Right cardiac atrium (tissue), 5 donors: Measurements from ENCODE around the gene CD244. TPM values are rescaled to one million over a fixed set of nuclear protein-coding genes. Genes with fewer than 3 reads are reported as not detected.
"Not testable (repeated sequence)": the region's sequence is repeated elsewhere in the genome, so short reads cannot be mapped to it uniquely, and the experiment has no call there.

Experiments used
- ATAC-seq, 2 donors: fragments of 200-7000 bp; cut with Tn5 transposase; one replicate each; pipeline versions ENCODE4 v1.8.0 to v1.9.1; 2020; ENCODE audit warnings: moderate library complexity in 2 of 2, mild to moderate bottlenecking in 1 of 2
- DNase-seq, 3 donors: peaks; one replicate each; pipeline ENCODE4 v3.0.0-alpha.2; 2020
- H3K27ac ChIP-seq: one replicate; pipeline ENCODE4 v1.5.1; 2013; ENCODE audit warnings: mild to moderate bottlenecking, low read length, control low read depth, moderate library complexity
- H3K27me3 ChIP-seq: one replicate; pipeline ENCODE4 v1.6.1; 2013; ENCODE audit not compliant: control insufficient read depth, insufficient read depth
- H3K4me1 ChIP-seq: one replicate; pipeline ENCODE4 v1.6.1; 2013; ENCODE audit warnings: low read length; ENCODE audit not compliant: control insufficient read depth, insufficient read depth
- H3K4me3 ChIP-seq: one replicate; pipeline ENCODE4 v1.5.1; 2013; ENCODE audit warnings: low read length, control low read depth
- H3K9me3 ChIP-seq: one replicate; pipeline ENCODE4 v1.6.1; 2013; ENCODE audit warnings: low read length; ENCODE audit not compliant: control insufficient read depth
- WGBS: extraction: QIAGEN DNeasy Blood & Tissue Kit; methylation state at CpG from one replicate; pipeline ENCODE4 v1.1.7; 2013; 5-methylcytosine and 5-hydroxymethylcytosine counted together
- intact Hi-C, 4 donors: fragments of 100-400 bp; cut with DNase I; formaldehyde crosslinking; loops; one replicate each; pipeline versions ENCODE4 v1.11.0 to v1.14.0; 2022 to 2023
- long read RNA-seq, 4 donors: library from polyadenylated mRNA; unstranded; transcript quantifications; one replicate each; pipeline ENCODE4 v2.0.0, GENCODE V29; 2020 to 2021
- polyA plus RNA-seq: library from polyadenylated mRNA; stranded (reverse); fragments of 200-250 nt; gene quantifications from one replicate; pipeline ENCODE4 v1.2.3, GENCODE V29; 2013
- total RNA-seq, 4 donors: library from RNA; stranded (reverse); fragmentation: NEBNext Ultra II Directional; extraction: Animal tissue kit (Norgen Biotek cat#: 25700); gene quantifications; one replicate each; pipeline ENCODE4 v1.2.1, GENCODE V29; 2021
- donor health status: healthy with polysubstance abuse.
- donor health status: DM: no; HTN: yes; CAD: no.
- donor health status: DM: no; HTN: no; CAD: no.
- donor health status: DM: no; HTN: yes; CAD: no; lungs with severe emphysema.
- donor health status: DM: yes; HTN: yes; CAD: no.

Gene CD244, protein sequence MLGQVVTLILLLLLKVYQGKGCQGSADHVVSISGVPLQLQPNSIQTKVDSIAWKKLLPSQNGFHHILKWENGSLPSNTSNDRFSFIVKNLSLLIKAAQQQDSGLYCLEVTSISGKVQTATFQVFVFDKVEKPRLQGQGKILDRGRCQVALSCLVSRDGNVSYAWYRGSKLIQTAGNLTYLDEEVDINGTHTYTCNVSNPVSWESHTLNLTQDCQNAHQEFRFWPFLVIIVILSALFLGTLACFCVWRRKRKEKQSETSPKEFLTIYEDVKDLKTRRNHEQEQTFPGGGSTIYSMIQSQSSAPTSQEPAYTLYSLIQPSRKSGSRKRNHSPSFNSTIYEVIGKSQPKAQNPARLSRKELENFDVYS
- total RNA-seq (1 to 10 TPM in 2 of 4 donors, under 1 TPM in 2; 0.51 to 2.3 (median 0.86) TPM), polyA plus RNA-seq (0.29 TPM)
- long read RNA-seq, donor 1, partial matches to known transcripts = 0 of 3 reads
- long read RNA-seq, donor 1, other reads (novel, unspliced or antisense) = 1 of 3 reads
- long read RNA-seq, donor 2, partial matches to known transcripts = 0 of 2 reads
- long read RNA-seq, donor 2, other reads (novel, unspliced or antisense) = 1 of 2 reads
- long read RNA-seq, donor 3, partial matches to known transcripts = 0 of 1 reads
- long read RNA-seq, donor 3, other reads (novel, unspliced or antisense) = 0 of 1 reads
- long read RNA-seq, donor 4 = 0 reads

DNA sequence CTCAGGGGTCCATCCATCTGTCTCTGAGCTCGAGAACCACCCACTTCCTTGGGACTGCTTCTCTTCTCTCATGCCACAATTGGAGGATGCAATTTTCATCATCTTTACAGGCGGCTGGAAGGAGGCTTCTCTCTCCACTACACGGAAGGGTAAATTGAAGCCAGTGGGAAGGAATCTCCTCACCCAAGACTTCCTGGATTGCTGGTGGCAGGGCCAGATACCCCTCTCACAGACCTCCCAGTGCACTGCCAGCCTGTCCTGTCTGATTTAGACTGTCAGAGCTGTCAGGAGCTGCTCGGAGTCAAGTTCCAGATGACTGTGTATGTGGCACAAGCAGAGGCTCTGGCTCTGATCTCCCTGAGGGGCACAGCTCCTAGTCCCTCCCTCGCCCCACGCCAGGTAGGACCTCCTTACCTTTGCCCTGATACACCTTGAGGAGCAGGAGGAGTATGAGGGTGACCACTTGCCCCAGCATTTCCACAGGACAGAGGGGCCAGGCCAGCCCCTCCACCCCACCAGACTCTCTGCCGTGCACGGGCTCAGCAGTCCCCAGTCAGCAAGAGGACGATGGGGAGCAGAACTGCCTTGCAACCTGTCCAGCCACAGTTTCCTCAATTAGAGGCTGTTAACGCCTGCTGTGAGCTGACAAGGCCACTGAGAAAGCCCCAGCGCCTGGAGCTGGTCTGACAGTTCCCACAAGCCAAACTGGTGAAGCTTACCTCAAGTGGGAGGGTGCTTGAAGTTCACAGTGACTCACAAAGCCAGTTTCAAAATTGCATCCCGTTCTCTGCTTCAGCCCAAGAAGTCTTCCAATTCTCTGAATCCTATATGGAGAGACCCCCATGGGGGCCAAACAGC, at the start of gene CD244:
Gene CD244 (minus strand): TSS at position 685 of the 858 bp plus-strand sequence. CDS start 210 bp downstream, at position 475.
- H3K4me3 ChIP-seq = no peak within 1 kb of the TSS

GRCh38 chr1:160911925-160912324, 49.2 kb upstream of the CD244 start:
- H3K27ac ChIP-seq = no peak overlapping the region
- no peaks in the 10 kb centered on the region for H3K9me3 ChIP-seq
- peak; percentile 27 to 69 for ATAC-seq
- intact Hi-C loops = no loop called here
- H3K4me3 ChIP-seq = no peak overlapping the region
- no peaks in the 10 kb centered on the region for H3K4me1 ChIP-seq
- no peak for DNase-seq
- H3K27me3 ChIP-seq = no peaks in the 10 kb centered on the region
- WGBS = 37% methylated on average over 2 of the region's 2 CpGs

More for the DNA sequence above, at the start of gene CD244:
- Histone ChIP-seq H3K9me3 (no peaks in the 10 kb centered on the region), H3K27ac (no peak within 1 kb of the TSS), H3K27me3 (no peaks in the 10 kb centered on the region), H3K4me1 (peaks cover 3% of the 10 kb centered on the region)
- peak; percentile 61 to 69 for ATAC-seq
- intact Hi-C loops = no loop called here
- 33% methylated on average over 12 of the region's 12 CpGs for WGBS
- DNase-seq = peak; percentile 22 to 78 (median 63)

DNA sequence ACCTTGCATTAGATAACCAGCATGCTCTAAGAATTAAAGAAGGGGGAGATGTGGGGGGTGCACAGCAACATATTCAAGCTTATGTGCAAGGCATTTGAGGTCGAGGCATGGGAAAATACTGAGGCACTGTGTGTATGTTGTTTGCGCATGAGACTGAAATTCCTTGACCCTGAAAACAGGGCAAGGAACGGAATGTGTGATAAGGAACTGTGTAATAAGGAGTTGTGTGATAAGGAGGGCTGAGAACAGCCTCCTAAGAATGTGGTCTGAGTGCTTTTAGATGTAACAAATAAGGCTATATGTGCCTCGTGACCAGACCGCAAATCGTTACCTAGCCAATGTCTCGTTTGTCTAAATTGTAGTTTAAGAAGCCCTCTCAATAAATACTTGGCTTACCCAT, 48.8 kb upstream of the CD244 start:
- ATAC-seq (peak; percentile 86 to 87), DNase-seq (no peak)
- H3K4me3 ChIP-seq = no peak overlapping the region
- H3K27me3 ChIP-seq = no peaks in the 10 kb centered on the region
- H3K27ac ChIP-seq = peak overlapping the region; percentile 3
- H3K9me3 ChIP-seq = no peaks in the 10 kb centered on the region
- intact Hi-C loops = no loop called here
- 19% methylated on average over 7 of the region's 7 CpGs for WGBS
- no peaks in the 10 kb centered on the region for H3K4me1 ChIP-seq

DNA sequence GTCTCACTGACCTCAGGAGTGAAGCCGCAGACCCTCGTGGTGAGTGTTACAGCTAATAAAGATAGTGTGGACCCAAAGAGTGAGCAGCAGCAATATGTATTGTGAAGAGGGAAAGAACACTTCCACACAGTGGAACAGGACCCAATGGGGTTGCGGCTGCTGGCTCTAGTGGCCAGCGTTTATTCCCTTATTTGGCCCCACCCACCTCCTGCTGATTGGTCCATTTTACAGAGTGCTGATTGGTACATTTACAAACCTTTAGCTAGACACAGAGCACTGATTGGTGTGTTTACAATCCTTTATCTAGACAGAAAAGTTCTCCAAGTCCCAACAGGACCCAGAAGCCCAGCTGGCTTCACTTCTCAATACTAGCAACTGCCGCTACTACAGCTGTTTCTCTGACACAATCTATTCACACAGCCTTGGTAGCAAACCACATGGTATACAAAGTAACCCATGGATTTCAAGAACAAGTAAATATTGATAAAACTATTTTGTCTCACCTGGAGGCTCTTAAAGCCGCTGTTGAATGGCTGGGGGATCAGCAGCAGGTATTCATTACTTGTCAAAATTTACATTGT, 47.6 kb upstream of the CD244 start:
- Histone ChIP-seq H3K4me3 (no peak overlapping the region), H3K9me3 (no peaks in the 10 kb centered on the region), H3K4me1 (peaks cover under 1% of the 10 kb centered on the region), H3K27ac (no peak overlapping the region), H3K27me3 (no peaks in the 10 kb centered on the region)
- intact Hi-C loops = no loop called here
- no peak for DNase-seq
- whole genome bisulfite sequencing = 73% methylated on average over 6 of the region's 6 CpGs
- no peak for ATAC-seq

DNA sequence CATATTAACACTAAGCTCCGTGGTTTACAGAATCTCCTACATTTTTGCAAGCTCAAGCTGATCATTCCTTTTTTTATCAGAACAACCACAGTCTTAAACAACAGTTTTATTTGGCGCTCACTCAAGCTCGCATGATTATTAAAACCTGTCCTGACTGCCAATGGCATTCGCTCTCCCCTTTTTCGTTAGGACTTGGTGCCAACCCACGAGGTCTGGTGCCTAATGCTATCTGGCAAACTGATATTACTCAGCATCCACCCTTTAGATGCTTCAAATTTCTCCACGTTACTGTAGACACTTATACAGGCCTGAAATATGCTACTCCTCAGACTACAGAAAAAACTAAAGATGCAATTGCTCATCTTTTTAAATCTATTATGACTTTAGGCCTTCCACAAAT, 45.3 kb upstream of the CD244 start:
- intact Hi-C loops = no loop called here
- WGBS = 23% methylated on average over 7 of the region's 7 CpGs
- peak; percentile 42 to 81 (median 72) for DNase-seq
- Histone ChIP-seq H3K27me3 (no peaks in the 10 kb centered on the region), H3K4me1 (peaks cover 4% of the 10 kb centered on the region), H3K27ac (no peak overlapping the region), H3K4me3 (no peak overlapping the region), H3K9me3 (no peaks in the 10 kb centered on the region)
- ATAC-seq = peak; percentile 52 to 64

DNA sequence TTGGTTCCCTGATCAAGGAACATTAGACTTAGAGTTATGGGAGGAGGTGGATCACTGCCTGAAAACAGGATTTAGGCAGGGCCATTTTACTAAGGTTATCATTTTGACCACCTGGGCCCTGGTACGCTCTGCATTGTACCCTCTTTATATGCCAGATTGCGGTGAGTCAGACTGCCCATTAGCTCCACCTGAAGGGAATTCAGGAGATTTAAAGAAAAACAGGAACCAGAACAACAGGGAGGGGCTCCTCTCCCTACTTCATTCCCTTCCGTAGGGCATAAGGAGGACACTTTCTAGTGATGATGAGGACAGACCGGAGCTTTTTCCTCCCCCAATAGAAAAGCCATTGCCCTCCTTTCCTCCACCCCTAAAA, 42.9 kb upstream of the CD244 start:
- no peak overlapping the region for H3K4me3 ChIP-seq
- H3K27me3 ChIP-seq = no peaks in the 10 kb centered on the region
- H3K9me3 ChIP-seq = no peaks in the 10 kb centered on the region
- peak overlapping the region; percentile 26 for H3K27ac ChIP-seq
- ATAC-seq (peak in 1 of 2 donors; percentile 53), DNase-seq (no peak)
- 67% methylated on average over 4 of the region's 4 CpGs for WGBS
- H3K4me1 ChIP-seq = peaks cover 4% of the 10 kb centered on the region
- intact Hi-C loops = no loop called here

DNA sequence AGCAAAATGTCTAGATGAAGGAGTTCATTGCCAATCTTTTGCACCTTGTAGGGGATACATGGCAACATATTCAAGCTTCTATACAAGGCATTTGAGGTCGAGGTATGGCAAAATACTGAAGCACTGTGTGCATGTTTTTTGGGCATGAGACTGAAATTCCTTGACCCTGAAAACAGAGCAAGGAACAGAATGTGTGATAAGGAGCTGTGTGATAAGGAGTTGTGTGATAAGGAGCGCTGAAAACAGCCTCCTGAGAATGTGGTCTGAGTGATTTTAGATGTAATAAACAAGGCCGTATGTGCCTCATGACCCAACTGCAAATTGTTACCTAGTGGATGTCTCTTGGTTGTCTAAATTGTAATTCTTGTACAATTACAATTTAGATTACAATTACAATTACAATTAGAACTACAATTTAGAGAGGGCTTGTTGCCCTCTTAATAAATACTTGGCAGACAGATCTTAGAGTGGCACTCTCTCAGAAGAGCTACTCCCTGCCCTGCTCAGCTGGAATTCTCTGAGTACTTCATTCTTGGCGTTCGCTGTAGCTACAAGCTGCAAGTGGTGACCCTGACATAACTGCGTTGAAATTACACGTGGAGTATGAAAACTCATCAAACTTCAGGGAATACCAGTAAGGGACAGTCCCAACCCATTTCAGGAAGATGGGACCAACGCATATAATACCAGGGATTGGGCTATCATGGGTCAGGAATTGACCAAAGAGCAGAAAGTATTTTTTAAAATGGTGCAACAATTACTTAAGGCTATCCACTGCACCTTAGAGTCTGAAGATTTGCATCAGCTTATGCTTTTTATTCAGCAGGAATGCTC, 42.3 kb upstream of the CD244 start:
- Histone ChIP-seq H3K9me3 (no peaks in the 10 kb centered on the region), H3K27me3 (no peaks in the 10 kb centered on the region), H3K27ac (peak overlapping the region; percentile 26), H3K4me3 (no peak overlapping the region), H3K4me1 (peaks cover 4% of the 10 kb centered on the region)
- 34% methylated on average over 8 of the region's 8 CpGs for WGBS
- DNase-seq = no peak
- ATAC-seq = peak; percentile 71 to 76
- intact Hi-C loops = no loop called here

- WGBS = 58% methylated on average over 1 of the region's 1 CpG
Measured at GRCh38 chr1:160902251-160902650, 39.6 kb upstream of the CD244 start.

DNA sequence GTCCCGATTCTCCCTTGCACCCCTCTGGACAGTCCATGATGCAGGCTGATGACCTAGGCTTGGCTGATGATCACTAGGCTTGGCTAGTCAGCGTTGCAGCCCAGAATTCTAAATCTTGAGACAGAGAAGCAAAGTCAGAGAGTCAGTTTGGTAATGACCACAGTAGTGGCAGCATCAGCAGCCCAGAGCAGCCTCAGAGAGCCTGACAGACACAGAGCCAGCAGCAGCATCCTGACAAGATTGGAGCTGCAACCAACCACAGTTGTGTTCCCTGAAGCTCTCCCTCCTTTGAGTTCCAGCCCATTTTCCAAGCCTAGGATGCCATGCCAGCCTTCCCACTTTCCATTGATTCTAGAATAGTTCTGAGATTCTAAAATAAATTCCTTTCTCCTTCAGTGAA, 39.1 kb upstream of the CD244 start:
- intact Hi-C loops = no loop called here
- ATAC-seq = peak in 1 of 2 donors; percentile 67
- 90% methylated on average over 2 of the region's 2 CpGs for WGBS
- H3K4me1 ChIP-seq = peaks cover 4% of the 10 kb centered on the region
- DNase-seq = peak in 1 of 3 donors; percentile 58
- no peak overlapping the region for H3K4me3 ChIP-seq
- H3K27ac ChIP-seq = peak overlapping the region; percentile 57
- no peaks in the 10 kb centered on the region for H3K9me3 ChIP-seq
- no peaks in the 10 kb centered on the region for H3K27me3 ChIP-seq

More at GRCh38 chr1:160902251-160902650, 39.6 kb upstream of the CD244 start:
- ATAC-seq, intact Hi-C loops, H3K4me1 ChIP-seq, H3K27me3 ChIP-seq, H3K4me3 ChIP-seq, H3K9me3 ChIP-seq, H3K27ac ChIP-seq: not testable (repeated sequence)
- peak in 1 of 3 donors; percentile 57 for DNase-seq

GRCh38 chr1:160900683-160901082, 38.0 kb upstream of the CD244 start:
- ATAC-seq, H3K4me3 ChIP-seq, intact Hi-C loops, H3K27me3 ChIP-seq, DNase-seq, H3K9me3 ChIP-seq, H3K27ac ChIP-seq, H3K4me1 ChIP-seq: not testable (repeated sequence)
- 76% methylated on average over 3 of the region's 3 CpGs for WGBS
